GM12872 (cell line): ENCODE measurements around the gene MYL7.

ENCODE experiments used
- TF ChIP-seq, protein P1 (sequence below): IDR thresholded peaks from 3 replicates; pipeline ENCODE4 v1.5.1; 2011; ENCODE audit warnings: low read depth, mild to moderate bottlenecking, low read length, moderate library complexity; ENCODE audit not compliant: insufficient read depth

The MYL7 gene

DNA sequence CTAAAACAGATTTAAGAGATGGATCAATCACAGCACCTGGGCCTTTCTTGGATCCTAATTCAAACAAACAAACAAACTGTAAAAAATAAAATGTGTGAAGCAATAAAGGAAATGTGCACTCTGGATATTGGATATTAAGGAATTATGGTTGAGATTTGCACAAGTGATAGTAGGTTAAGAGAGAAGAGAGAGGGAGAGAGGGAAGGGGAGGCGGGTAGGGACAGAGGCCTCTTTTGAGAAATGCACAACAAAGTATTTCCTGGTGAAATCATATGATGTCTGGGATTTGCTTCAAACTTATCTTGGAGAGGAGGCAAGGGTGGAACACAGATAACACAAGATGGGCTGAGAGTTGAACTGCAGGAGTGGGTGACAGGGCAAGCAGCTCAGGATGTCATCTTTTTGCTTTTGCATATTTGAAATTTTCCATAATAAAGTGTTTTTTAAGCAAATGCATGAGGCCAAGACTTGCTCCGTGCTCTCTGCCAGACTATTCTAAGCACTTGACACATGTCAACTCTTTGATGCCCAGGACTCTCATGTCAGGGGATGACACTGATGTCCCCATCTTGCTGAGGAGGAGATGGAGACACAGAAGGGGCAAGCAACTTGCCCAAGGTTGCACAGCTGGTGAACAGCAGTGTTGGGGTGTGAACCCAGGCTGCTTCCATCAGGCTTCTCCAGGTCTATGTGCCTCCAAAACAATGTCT is 46.1 kb downstream of the MYL7 start:
- TF ChIP-seq, protein P1, sequence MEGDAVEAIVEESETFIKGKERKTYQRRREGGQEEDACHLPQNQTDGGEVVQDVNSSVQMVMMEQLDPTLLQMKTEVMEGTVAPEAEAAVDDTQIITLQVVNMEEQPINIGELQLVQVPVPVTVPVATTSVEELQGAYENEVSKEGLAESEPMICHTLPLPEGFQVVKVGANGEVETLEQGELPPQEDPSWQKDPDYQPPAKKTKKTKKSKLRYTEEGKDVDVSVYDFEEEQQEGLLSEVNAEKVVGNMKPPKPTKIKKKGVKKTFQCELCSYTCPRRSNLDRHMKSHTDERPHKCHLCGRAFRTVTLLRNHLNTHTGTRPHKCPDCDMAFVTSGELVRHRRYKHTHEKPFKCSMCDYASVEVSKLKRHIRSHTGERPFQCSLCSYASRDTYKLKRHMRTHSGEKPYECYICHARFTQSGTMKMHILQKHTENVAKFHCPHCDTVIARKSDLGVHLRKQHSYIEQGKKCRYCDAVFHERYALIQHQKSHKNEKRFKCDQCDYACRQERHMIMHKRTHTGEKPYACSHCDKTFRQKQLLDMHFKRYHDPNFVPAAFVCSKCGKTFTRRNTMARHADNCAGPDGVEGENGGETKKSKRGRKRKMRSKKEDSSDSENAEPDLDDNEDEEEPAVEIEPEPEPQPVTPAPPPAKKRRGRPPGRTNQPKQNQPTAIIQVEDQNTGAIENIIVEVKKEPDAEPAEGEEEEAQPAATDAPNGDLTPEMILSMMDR = no peak

DNA sequence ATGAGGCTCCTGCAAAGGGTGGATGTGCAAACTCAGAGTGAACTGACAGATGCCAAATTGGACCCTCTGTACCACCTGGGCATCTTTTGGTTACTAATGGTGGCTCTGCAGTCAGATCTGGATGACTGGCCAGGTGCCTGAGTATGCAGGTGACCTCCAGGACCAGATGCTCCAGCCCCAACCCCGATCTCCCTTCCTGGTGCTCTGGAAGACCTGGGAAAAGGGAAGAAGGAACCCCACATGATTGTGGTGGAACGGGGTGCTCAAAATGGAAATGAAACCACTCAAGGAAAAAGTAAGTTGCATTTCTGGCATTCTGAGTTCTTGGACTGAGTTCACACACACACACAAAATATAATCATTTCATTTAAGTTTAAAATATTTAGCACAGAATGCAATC is 46.8 kb downstream of the MYL7 start:
- TF ChIP-seq, protein P1 = no peak

DNA sequence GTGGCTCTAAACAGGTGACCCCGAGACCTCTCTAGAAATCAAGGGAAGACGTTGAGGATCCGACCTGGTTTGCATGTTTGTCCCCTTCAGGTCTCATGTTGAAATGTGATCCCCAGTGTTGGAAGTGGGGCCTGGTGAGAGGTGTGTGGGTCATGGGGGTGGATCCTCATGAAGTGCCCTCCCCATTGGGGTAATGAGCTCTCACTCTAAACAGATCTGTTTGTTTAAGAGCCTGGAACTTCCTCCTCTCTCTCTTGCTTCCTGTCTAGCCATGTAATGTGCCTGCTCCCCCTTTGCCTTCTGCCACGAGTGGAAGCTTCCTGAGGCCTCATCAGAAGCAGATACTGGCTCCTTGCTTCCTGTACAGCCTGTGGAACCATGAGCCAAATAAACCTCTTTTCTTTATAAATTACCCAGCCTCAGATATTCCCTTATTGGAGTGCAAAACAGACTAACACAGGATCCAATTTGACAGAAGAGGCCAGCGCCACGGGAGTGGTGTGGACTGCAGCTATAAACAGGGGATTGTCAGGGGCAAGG is 48.0 kb downstream of the MYL7 start:
- TF ChIP-seq, protein P1 = no peak
